Activated T-helper 9 cell treated with anti-CD3 and anti-CD28 coated beads, Interleukin-2, amount 50 U/mL, for 16 hours (primary cell): ENCODE data around the gene TXNDC11.
A peak's percentile ranks its signal among the peaks of the same experiment; 100 is the strongest.

Experiments used
- DNase-seq: peaks from one replicate; pipeline ENCODE4 v3.0.0-alpha.2; 2020; ENCODE audit warnings: low read depth

The TXNDC11 gene

DNA sequence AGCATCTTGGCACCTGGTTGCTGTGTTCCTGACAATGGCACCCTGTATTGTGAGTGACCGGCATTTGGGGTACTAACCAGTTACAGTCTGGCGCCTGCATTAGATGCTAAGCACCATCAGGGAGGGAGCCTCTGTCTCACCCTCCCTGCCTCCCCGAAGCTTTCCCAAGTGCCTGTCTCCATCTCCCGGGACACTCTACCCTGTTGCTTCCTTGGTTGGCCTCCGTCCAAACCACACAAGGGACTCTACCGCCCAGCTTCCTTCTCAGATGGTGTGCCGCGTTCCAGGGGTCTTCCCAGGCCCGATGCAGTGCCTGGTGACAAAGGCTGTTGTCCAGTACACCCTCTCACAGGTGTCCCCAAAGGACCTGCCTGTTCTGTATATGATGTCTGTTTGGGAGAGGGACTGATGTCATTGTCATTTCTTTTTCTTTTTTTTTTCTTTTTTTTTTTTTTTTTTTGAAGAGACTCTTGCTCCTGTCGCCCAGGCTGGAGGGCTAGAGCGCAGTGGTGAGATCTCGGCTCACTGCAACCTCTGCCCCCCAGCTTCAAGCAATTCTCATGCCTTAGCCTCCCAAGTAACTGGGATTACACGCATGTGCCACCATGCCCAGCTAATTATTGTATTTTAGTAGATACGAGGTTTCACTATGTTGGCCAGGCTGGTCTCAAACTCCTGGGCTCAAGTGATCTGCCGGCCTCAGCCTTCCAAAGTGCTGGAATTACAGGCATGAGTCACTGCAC is 67.7 kb downstream of the TXNDC11 start:
- no peak for DNase-seq

DNA sequence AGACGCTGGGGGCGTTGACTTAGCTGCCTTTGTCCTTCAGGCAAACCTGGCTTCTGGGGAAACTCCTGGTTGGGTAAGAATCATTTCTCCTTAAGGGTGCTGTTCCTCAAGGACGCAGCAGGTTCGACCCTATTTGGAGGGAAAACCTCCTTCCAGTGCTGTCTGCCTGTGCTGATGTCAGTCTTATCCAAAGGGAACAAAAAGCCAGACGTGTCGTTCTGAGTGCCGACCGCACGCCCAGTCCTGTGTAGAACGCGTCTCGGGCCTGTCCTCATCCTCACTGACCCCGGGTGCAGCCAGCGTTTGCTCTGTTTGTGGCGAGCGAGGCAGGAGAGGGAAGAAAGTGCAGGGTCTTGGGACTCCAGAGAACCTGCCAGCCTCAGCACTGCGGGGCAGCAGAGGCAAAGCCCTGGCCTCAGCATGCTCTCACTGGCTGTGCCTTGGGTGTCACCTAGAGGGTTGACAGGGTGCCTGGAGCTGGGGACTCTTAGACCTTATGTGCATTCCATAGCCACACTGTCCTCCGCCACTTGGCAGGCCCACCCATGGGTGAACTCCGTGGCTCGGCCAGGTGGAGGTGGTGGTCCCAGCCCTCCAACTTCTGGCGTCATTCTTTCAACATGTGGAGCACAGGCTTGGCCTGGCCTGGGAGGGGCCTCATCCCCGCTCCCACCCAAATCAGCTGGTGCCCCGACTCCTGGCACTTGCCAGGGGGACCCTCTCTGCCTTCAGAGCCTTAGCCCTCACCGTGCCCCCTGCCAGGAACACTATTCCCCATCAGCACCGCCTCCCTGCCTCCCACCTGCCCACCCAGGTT is 68.4 kb downstream of the TXNDC11 start:
- no peak for DNase-seq

DNA sequence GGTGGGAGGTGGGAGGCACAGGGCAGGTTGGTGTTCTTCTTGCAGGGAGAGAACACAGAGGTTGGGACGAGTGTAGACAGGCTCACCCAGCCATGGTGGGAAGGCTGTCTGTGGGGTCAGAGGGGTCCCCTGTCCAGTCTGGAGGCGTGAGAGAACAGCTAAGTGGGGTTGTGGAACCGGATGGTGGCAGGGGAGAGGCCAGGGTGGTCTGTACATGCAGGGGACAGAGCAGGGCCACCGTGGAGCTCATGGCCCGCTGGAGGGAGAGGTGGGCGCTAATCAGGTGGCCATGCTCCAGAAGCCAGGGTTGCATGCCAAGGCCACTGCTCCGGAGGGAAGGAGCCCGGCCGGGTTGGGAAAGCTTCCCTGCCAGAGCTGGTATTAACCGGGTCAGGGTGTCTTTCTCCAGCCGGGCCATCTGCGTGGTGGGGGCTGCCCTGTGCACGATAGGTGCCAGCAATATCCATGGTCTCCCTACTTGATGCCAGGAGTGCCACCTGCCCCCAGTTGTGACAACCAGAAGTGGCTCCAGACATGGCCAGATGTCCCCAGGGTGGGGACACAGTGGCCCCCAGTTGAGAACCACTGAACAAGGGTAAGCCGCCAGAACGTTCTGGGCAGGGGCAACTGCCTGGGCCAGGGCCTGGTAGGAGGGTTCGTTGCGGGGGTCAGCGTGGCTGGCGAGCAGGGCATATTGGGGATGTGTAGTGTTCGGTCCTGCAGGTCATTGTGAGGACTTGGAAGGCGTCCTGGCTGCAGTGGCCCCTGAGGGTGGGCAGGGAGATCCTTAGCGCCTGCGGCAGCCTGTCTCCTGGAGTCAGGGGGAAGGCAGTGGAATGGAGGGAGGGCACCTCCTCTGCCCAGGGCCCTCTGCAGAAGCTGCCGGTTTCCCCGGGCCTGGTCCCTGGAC is 69.3 kb downstream of the TXNDC11 start:
- DNase-seq, result no peak

DNA sequence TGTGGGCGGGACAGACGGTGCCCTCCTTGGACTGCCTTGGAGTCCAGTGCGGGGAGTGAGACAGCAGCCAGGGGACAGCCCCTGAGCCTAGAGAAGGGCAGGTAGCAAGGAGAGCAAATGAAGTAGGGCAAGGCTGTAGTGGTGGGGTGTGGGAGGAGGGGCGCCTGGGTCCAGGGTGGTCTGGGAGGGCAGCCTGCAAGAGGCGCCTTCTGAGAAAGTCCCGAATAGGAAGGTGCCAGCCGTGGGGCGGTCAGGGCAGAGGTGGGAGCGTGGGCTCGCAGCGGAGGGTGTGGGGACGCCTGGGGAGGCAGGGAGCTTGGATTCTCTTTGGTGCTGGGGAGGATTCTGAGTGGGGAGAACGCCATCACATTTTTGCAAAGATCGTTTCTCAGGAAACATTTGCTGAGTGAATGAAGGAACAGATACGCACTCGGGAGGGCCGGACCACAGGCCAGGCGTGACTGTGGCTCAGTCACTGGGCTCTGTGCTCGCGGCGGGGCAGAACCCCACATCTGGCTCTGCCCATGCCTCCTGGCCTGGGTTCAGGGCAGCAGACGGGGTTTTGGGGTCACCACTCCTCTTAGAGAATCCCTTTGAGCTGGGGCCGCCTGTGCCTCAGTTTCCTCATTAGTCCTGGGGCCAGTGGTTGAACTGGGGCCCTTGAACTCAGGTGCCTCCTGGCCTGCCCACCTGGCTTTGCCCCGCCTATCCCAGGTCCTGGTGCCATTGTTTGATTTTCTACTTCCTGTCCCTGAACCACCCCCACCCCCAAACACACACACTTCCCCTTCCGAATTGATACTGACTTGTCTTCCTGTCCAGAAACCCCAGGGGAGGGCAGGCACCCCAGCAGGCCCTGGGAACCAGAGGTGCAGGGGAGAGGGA is 70.2 kb downstream of the TXNDC11 start:
- DNase-seq, result no peak

DNA sequence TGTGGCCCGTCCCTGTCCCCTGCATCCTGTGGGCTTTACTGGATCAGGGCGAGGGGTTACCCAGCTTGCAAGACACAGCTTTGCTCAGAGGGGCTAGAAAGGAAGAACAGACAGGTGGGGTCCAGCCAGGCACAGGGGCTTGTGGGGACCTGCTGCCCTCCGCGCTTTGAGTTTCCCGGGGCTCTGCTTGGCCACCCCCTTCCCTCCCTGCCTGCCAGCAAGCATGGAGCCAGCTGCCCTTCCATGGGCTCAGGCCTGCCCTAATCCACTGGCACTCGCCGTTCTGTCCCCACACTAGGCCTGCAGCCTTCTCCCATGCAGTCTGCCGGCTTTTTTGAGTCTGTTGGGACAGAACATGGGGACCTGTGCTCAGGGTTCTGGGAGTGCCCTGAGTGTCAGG is 71.0 kb downstream of the TXNDC11 start:
- no peak for DNase-seq

DNA sequence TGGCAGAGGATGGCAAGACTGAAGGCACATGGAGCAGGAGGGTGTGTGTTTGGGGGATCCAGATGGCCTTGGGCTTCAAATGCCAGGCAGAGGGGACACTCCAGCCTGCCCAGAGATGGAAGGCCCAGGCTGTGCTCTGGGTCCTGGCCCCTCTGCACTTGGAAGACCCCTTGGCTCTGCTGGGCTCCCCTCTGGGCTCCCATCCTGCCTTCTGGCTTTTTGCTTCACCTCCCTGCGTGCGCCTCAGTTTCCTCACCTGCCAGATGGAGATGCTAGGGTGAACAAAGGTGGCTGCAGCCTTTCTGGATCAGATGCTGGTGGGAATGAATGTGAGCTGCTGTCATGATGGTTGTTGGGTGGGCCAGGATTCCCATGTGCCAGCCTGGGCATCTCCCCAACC is 71.4 kb downstream of the TXNDC11 start:
- no peak for DNase-seq

DNA sequence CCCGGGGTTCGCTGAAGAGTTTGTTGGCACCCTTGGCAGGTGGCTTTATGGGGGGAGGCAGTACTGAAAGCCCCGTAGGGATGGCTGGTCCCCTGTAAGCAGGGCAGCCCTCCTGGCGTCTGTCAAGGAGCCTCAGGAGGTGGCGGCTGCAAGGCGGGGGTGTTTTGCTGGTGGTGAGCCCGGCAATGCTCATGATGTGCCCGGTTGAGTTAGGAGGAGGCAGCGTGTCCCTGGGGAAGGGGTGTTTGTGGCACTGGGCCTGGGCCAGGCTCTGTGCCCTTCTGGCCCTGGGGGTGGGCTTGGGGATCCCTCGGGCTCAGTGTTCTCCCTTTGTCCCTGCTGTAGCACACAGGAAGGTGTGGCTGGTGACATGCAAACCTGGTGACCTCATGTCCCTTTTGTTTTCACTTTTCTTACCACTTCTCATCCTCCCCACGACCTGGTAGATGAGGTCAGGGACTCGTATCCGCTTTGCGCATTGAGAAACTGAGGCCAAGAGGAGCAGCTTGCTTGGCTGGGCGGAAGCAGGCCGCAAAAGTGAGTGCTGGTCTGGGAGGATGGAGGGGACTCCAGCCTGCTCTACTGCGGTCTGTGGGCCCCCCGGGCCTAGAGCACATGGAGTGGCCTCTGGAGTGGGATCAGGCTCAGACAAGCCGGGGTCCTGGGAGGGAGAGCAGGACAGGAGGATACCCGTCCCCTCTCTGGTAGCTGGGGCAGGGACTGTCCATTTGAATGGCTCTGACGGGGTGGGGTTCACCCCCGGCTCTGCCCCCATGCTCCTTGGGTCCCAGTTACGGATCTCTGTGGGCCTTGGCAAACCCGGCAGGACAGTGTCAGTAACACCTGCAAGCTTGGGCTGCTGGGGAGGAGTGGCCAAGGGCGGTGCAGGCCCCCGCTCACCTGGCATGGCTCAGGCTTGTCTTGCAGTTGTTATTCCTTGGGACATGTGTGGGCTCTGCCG is 72.2 kb downstream of the TXNDC11 start:
- DNase-seq, result no peak

DNA sequence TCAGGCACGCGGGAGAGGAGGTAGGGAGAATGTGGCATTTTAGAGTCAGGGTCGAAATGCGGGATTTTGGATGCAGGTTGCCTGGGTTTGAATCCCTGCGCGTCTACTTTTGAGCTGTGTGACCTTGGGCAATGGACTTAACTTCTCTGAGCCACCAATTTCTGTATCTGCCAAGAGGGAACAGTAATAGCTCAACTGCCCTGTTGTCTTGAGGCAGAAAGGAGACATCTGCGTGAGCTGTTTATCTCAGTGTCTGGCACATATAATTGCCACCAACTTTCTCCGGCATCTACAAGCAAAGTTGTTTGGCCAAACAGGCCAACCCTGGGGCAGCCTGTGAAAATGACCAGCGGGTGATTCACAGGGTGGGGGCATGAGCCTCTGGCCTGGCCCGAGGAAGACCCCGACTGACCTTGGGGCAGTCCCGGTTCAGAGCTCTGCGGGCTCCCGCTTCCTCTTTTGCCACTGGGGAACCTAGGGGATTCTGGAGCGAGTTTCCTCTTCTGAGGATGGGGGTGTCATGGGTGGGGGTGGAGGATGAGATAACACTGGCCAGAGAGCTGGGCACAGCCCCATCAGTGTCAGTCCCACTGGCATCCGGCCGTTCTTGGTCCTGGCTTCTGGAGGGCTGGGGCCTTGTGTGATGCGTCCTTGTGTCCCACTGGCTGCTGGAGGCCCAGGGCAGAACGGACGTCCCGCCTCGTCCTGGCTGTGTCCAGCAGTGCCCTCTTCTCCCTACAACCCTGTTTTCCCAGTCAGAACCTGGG is 73.1 kb downstream of the TXNDC11 start:
- no peak for DNase-seq

DNA sequence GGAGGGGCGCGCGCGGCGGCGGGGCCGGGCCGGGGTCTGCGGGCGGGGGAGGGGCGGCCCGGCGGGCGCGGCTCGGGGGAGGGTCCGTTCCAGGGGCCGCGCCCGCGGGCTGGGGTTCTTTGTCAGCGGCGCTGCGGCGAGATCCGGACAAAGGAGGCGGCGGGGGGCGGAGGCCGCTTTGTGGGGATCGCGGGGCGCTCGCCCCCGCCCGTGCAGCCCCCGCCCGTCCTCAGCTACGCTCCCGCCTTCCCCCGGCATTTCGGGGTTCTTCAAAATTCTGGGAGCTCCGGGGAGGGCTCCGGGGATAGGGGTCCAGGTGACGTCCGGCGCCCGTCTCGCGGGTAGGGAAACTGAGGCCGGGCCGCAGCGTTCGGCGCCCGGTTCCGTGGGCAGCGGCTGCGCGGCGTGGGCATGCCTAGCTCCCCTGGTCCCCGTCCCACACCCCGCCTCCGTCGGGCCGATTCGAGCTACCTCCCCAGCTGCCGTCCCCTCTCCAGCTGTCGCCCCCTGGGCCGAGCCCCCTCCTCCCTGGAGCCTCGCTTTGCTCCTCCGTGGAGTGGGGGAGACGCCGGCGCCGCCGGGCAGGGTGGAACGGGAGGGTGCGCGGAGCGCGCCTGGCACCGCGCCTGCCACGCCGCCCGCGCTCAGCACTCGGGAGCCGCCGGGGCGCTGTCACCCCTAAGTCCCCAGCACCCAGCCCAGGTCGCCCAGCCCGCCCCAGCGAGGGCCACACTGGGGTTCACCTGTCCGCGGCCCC is 73.9 kb downstream of the TXNDC11 start:
- DNase-seq, result no peak

DNA sequence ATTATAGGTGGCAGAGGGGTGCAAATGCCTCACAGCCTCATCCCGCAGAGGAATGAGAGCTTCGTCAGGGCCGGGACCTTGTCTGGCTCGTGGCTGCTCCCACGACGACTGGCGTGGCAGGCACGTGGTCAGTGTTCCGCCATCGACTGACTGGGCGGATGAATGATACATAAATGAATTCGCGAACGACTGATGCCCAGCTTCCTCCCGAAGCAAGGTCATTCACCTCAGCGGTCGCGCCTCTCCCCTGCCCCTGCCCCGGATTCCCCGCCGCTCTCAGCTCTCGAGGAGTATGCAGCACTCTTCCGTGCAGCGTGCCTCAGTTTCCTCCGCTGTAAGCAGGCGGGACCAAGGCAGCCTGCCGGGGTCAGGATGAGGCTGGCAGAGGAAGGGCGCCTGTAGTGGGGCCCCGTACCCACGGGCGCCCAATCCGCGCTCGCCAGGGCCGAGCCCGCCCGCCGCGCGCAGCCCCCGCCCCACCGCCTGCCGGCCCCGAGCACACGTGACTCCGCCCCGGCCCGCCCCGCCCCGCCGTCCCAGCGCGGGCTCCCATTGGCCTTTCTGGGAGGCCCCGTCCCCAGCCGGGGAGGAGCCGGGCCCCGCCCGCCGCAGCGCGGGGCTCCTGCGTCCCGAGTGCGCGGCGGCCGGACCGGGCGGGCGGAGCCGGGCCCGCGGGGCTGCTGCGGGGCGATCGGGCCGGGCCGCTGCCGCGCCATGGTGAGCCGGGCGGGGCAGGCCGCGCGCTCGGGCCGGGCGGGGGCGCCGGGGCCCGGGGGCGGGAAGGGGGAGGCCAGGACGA is 74.6 kb downstream of the TXNDC11 start, which contains the start of gene SNN:
SNN (plus strand) TSS at position 632 of the 799 bp plus-strand sequence. CDS start 7,605 bp downstream, outside the sequence.
- peak; percentile 80 for DNase-seq

DNA sequence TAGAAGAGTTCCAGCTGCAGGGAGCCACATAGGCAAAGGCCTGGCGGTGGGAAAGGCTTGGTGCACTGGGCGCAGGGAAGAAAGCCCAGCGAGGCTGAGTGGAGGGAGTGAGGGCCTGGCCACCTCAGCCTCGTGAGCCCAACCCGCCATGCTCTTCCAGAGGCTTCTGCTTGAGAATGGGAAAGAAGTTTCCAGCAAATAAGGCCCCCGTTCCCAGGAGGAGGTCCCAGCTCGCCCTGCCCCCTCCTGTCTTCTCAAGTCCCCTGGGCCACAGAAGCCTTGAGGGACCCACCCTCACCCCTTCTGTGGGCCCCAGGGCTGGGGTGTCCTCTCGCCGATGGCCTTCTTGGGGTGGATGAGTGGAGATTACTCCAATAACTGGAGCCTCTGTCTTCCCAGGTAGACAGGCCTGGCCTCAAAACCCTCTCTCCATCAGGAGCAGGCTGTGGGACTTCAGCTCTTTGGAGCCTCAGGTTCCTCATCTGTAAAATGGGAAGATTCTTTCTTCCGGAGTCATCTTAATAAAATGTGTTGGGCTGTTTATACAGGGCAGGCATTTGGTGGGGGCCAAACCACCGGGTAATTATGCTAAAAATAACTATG is 75.3 kb downstream of the TXNDC11 start:
- no peak for DNase-seq

DNA sequence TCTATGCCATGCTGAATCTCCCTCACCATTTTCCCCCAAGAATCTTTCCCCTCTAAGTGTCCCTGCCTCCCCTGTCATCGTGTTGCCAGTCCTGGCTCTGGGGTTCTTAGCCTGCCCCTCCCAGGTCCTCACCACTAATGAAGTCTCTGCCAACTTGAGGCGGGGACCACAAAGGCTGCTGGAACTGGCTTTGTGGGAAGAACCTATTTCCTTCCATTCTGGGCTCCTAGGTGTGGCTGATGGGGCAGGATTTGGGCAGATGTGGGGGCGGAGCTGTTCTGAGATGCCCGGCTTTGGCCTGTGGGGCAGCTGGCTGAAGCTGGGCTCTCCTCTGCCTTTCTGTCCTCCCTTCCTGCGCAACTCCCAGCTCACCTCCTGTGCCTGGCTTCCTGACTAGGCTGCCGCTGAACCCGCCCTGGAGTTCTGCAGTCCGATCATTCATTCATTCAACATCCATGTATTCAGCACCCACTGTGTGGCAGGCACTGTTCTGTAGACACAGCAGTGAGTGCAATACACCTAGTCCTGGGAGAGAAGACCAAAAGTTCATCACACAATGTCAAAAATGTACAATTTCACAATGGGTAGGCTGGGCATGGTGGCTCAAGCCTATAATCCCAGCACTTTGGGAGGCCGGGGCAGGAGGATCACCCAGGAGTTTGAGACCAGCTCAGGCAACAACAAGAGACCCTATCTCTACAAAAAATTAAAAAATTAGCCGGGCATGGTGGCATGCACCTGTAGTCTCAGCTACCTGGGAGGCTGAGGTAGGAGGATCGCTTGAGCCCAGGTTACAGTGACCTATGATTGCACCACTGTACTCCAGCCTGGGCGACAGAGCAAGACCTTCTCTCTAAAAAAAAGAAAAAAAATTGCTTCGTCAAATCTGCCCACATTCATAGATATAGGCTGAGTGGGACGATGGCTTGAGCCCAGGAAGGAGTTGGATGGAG is 76.3 kb downstream of the TXNDC11 start:
- no peak for DNase-seq

DNA sequence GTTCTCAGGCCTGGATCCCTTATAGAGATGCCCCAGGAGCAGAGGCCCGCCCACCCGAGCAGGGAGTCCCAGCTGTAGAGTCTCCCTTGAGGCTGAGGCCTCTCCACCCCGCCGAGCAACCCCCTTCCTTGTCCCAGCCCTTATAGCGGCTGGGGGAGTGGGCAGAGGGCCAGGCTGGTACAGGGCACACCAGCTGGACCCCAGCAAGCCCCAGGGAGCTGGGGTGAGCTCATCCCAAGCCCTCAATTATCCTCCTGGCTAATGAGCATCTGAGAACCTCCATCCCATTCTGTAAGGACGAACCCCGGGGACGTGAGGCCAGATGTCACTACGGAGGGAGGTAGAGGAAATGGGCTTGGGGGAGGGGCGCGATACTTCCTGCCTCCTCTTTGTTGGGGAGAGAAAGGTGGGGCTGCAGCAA is 77.6 kb downstream of the TXNDC11 start:
- DNase-seq, result no peak

DNA sequence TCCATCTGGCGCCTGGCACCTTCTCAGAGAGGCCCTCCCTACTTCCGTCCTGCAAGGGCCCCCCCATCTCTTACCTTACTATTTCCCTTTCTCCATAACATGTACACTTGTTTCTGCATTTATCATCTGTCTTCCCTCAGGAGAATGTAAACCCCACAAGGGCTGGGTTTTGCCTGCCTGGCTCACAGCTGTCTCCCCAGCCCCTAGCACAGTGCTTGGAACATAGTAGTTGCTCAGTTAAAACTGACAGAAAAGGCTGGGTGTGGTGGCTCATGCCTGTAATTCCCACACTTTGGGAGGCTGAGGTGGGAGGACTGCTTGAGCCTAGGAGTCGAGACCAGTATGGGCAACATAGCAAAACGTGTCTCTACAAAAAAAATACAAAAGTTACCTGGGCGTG is 80.1 kb downstream of the TXNDC11 start:
- DNase-seq, result no peak

DNA sequence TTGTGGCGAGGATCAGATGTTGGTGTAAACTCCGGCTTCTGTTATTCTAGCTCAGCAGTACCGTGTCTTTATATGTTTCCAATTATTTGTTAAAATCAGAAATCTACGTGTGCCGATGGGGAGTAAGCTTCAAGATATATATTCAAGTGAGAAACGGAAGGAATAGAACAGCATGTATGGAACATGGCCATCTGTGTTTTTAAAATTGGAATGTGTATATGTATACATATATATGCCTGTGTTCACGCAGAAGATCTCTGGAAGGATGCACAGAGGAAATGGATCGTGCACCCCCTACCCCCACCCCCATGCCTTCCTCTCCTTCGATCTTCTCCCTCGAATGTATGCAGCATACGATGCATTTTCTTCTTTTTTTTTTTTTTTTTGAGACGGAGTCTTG is 82.1 kb downstream of the TXNDC11 start:
- DNase-seq, result no peak
